IMR-90 (cell line): ENCODE data around the gene MEDAG. TPM values are rescaled to one million over a fixed set of nuclear protein-coding genes. Genes with fewer than 3 reads are reported as not detected.
A peak's percentile ranks its signal among the peaks of the same experiment; 100 is the strongest.

ENCODE experiments used
- ATAC-seq: fragments of 200-7000 bp; cut with Tn5 transposase; 2 replicates; pipeline ENCODE4 v1.9.1; 2020; ENCODE audit warnings: low read depth, mild to moderate bottlenecking, moderate library complexity
- BruUV-seq: library from RNA; stranded (reverse); fragments of 400-500 nt; replicated peaks from 2 replicates; lab custom pipeline; 2021; lab: Mats Ljungman, UMichigan
- CTCF ChIA-PET: fragments of 300-600 bp; formaldehyde crosslinking; extraction: SDS; loops from one replicate; lab custom pipeline; 2021; ENCODE audit warnings: antibody characterized with exemption; lab: Yijun Ruan, JAX
- POLR2A ChIA-PET: fragments of 300-600 bp; sonication (Branson Sonifier 250); formaldehyde crosslinking; loops from one replicate; lab custom pipeline; 2022; ENCODE audit warnings: antibody characterized with exemption; ENCODE audit not compliant: unreplicated experiment; lab: Charles Lee
- DNase-seq: peaks from one replicate; pipeline ENCODE4 v3.0.0; 2013
- H2AFZ ChIP-seq: replicated peaks from 2 replicates; pipeline ENCODE3; 2013; ENCODE audit warnings: low read length, mild to moderate bottlenecking; ENCODE audit not compliant: poor library complexity
- H2AK5ac ChIP-seq: 2 replicates; pipeline ENCODE4 v1.6.1; 2013; ENCODE audit warnings: low read depth, low read length, inconsistent platforms
- H2AK9ac ChIP-seq: replicated peaks from 2 replicates; pipeline ENCODE3; 2013; ENCODE audit warnings: mild to moderate bottlenecking, low read depth, low read length, moderate library complexity; ENCODE audit not compliant: poor library complexity
- H2BK120ac ChIP-seq: 2 replicates; pipeline ENCODE4 v1.6.1; 2013; ENCODE audit warnings: low read depth, low read length, inconsistent platforms
- H2BK15ac ChIP-seq: 3 replicates; pipeline ENCODE4 v1.6.1; 2013; ENCODE audit warnings: low read depth, low read length, inconsistent platforms
- H2BK20ac ChIP-seq: 2 replicates; pipeline ENCODE4 v1.6.1; 2013; ENCODE audit warnings: low read depth, mild to moderate bottlenecking, inconsistent platforms, low read length, moderate library complexity
- H2BK5ac ChIP-seq: 2 replicates; pipeline ENCODE4 v1.6.1; 2013; ENCODE audit warnings: mild to moderate bottlenecking, low read depth, low read length, inconsistent platforms; ENCODE audit not compliant: poor library complexity, severe bottlenecking
- H3K14ac ChIP-seq: replicated peaks from 2 replicates; pipeline ENCODE4 v1.6.1; 2013; ENCODE audit warnings: low read depth, low read length, inconsistent platforms
- H3K18ac ChIP-seq: 2 replicates; pipeline ENCODE4 v1.6.1; 2013; ENCODE audit warnings: low read depth, low read length, control low read depth
- H3K23ac ChIP-seq: 2 replicates; pipeline ENCODE4 v1.6.1; 2013; ENCODE audit warnings: low read depth, low read length, inconsistent platforms
- H3K27ac ChIP-seq: 2 replicates; pipeline ENCODE4 v1.5.1; 2013; ENCODE audit warnings: mild to moderate bottlenecking, control low read depth, low read length; ENCODE audit not compliant: insufficient read depth
- H3K27me3 ChIP-seq: 2 replicates; pipeline ENCODE4 v1.6.1; 2013; ENCODE audit warnings: low read length; ENCODE audit not compliant: control insufficient read depth, insufficient read depth
- H3K36me3 ChIP-seq: 2 replicates; pipeline ENCODE4 v1.6.1; 2013; ENCODE audit warnings: low read length, mixed read lengths; ENCODE audit not compliant: control insufficient read depth, insufficient read depth
- H3K4ac ChIP-seq: 2 replicates; pipeline ENCODE4 v1.6.1; 2013; ENCODE audit warnings: low read depth, low read length, inconsistent platforms
- H3K4me1 ChIP-seq: 2 replicates; pipeline ENCODE4 v1.6.1; 2013; ENCODE audit warnings: low read length, mixed read lengths; ENCODE audit not compliant: control insufficient read depth, insufficient read depth
- H3K4me2 ChIP-seq: 2 replicates; pipeline ENCODE4 v1.6.1; 2013; ENCODE audit warnings: low read depth, mild to moderate bottlenecking, control low read depth, low read length, moderate library complexity
- H3K4me3 ChIP-seq: 2 replicates; pipeline ENCODE4 v1.5.1; 2013; ENCODE audit warnings: low read depth, mild to moderate bottlenecking, control low read depth, low read length, moderate library complexity; ENCODE audit not compliant: insufficient read depth
- H3K56ac ChIP-seq: 2 replicates; pipeline ENCODE4 v1.6.1; 2013; ENCODE audit warnings: low read length, inconsistent platforms; ENCODE audit not compliant: insufficient read depth; ENCODE audit errors: extremely low read depth
- H3K79me1 ChIP-seq, 2 experiments: 2 replicates each; pipeline ENCODE4 v1.6.1; 2013; ENCODE audit warnings: low read length in 2 of 2, inconsistent platforms in 1 of 2, low read depth in 1 of 2
- H3K9ac ChIP-seq: 2 replicates; pipeline ENCODE4 v1.6.1; 2013; ENCODE audit warnings: low read depth, low read length, control low read depth
- H3K9me1 ChIP-seq: 2 replicates; pipeline ENCODE4 v1.6.1; 2013; ENCODE audit warnings: low read length, inconsistent platforms; ENCODE audit not compliant: insufficient read depth
- H3K9me3 ChIP-seq: 2 replicates; pipeline ENCODE4 v1.6.1; 2013; ENCODE audit warnings: low read length; ENCODE audit not compliant: control insufficient read depth, insufficient read depth
- H4K20me1 ChIP-seq: 2 replicates; pipeline ENCODE4 v1.6.1; 2013; ENCODE audit warnings: low read length, inconsistent platforms; ENCODE audit not compliant: insufficient read depth
- H4K5ac ChIP-seq: 2 replicates; pipeline ENCODE4 v1.6.1; 2013; ENCODE audit warnings: mild to moderate bottlenecking, low read depth, low read length, control low read depth
- H4K8ac ChIP-seq, 2 experiments: 2 replicates each; pipeline ENCODE4 v1.6.1; 2013; ENCODE audit warnings: low read depth in 2 of 2, low read length in 2 of 2, control low read depth in 1 of 2, inconsistent platforms in 1 of 2
- H4K91ac ChIP-seq: 2 replicates; pipeline ENCODE4 v1.6.1; 2013; ENCODE audit warnings: low read depth, low read length, inconsistent platforms; ENCODE audit not compliant: insufficient read depth
- BHLHE40 ChIP-seq: fragments of 150-350 bp; IDR thresholded peaks from 2 replicates; pipeline ENCODE4 v1.6.1; 2016; ENCODE audit warnings: mild to moderate bottlenecking, low read depth, low read length
- CEBPB ChIP-seq: IDR thresholded peaks from 2 replicates; pipeline ENCODE4 v1.6.1; 2012; ENCODE audit warnings: low read depth, low read length, improper control_type of control experiment
- CHD1 ChIP-seq: IDR thresholded peaks from 2 replicates; pipeline ENCODE4 v1.6.1; 2012; ENCODE audit warnings: low read depth, low read length, improper control_type of control experiment
- CTCF ChIP-seq: conservative IDR thresholded peaks from 2 replicates; pipeline ENCODE4 v1.5.1; 2012; ENCODE audit warnings: mild to moderate bottlenecking, low read depth, low read length, improper control_type of control experiment
- FOS ChIP-seq: fragments of 150-350 bp; IDR thresholded peaks from 2 replicates; pipeline ENCODE4 v1.6.1; 2016; ENCODE audit warnings: low read depth, low read length
- MAFK ChIP-seq: IDR thresholded peaks from 2 replicates; pipeline ENCODE4 v1.6.1; 2012; ENCODE audit warnings: low read depth, low read length, improper control_type of control experiment
- MAZ ChIP-seq: IDR thresholded peaks from 2 replicates; pipeline ENCODE4 v1.6.1; 2012; ENCODE audit warnings: low read depth, mild to moderate bottlenecking, low read length, improper control_type of control experiment, moderate library complexity, borderline replicate concordance
- MXI1 ChIP-seq: IDR thresholded peaks from 2 replicates; pipeline ENCODE4 v1.6.1; 2012; ENCODE audit warnings: low read depth, mild to moderate bottlenecking, low read length, moderate library complexity, borderline replicate concordance
- NFE2L2 ChIP-seq: fragments of 150-350 bp; IDR thresholded peaks from 2 replicates; pipeline ENCODE4 v1.6.1; 2016; ENCODE audit warnings: low read depth, mild to moderate bottlenecking, low read length
- RAD21 ChIP-seq: IDR thresholded peaks from 2 replicates; pipeline ENCODE4 v1.6.1; 2012; ENCODE audit warnings: low read length, improper control_type of control experiment
- RCOR1 ChIP-seq: IDR thresholded peaks from 2 replicates; pipeline ENCODE4 v1.6.1; 2012; ENCODE audit warnings: mild to moderate bottlenecking, low read length, improper control_type of control experiment; ENCODE audit not compliant: insufficient replicate concordance
- SMC3 ChIP-seq: fragments of 150-350 bp; IDR thresholded peaks from 2 replicates; pipeline ENCODE4 v1.6.1; 2016; ENCODE audit warnings: low read depth, mild to moderate bottlenecking, antibody characterized with exemption, low read length, moderate library complexity
- dilution Hi-C: fragments of 300-500 bp; cut with HindIII; formaldehyde crosslinking; loops from one replicate; pipeline ENCODE4 v1.14.3; 2018; ENCODE audit warnings: low sequenced_read_pairs; ENCODE audit not compliant: unreplicated experiment
- in situ Hi-C: fragments of 300-500 bp; cut with MboI; formaldehyde crosslinking; loops from 3 replicates; pipeline ENCODE4 v1.14.3; 2019; ENCODE audit warnings: low sequenced_read_pairs, inconsistent platforms, mixed read lengths
- intact Hi-C: fragments of 100-400 bp; cut with micrococcal nuclease; formaldehyde crosslinking; loops from 2 replicates; pipeline ENCODE4 v1.10.0; 2022
- polyA plus RNA-seq, 3 experiments: library from polyadenylated mRNA; depleted of rRNA; stranded (reverse); fragments of >200 nt; gene quantifications; 2 replicates each; pipeline ENCODE4 v1.2.3, GENCODE V29; 2012; ENCODE audit warnings: low replicate concordance in 1 of 3
- total RNA-seq: library from RNA; depleted of rRNA; stranded (reverse); fragments of >200 nt; gene quantifications from 2 replicates; pipeline ENCODE4 v1.2.3, GENCODE V29; 2012
- TF ChIP-seq, protein P1 (sequence below): fragments of 150-350 bp; IDR thresholded peaks from 2 replicates; pipeline ENCODE4 v1.6.1; 2017; ENCODE audit warnings: mild to moderate bottlenecking, antibody characterized with exemption, low read length, low read depth
- TF ChIP-seq, protein P2 (sequence below): fragments of 150-350 bp; IDR thresholded peaks from 2 replicates; pipeline ENCODE4 v1.6.1; 2016; ENCODE audit warnings: low read depth, mild to moderate bottlenecking, low read length, moderate library complexity, borderline replicate concordance

The MEDAG gene
- total and polyA plus RNA-seq, 2 of the 4 experiments (the other 2 are of a cell fraction) = 0.32 to 0.36 TPM

GRCh38 chr13:30898070-30898469, 8.0 kb upstream of the MEDAG start:
- Histone ChIP-seq H4K91ac (peak overlapping the region; percentile 59), H2AK9ac (no peak overlapping the region), H4K8ac (peak overlapping the region; percentile 30 to 36), H2AFZ (no peak overlapping the region), H2BK120ac (peak overlapping the region; percentile 77; the same call in 1 of the 2 replicates), H2BK20ac (peak overlapping the region; percentile 74), H3K79me1 (peaks cover 0 to 5% of the 10 kb centered on the region in 2 experiments; a peak in 1 of 4 replicates), H3K27me3 (no peaks in the 10 kb centered on the region), H4K20me1 (no peaks in the 10 kb centered on the region), H3K9me3 (no peaks in the 10 kb centered on the region), H2AK5ac (peak overlapping the region; percentile 36), H3K18ac (peak overlapping the region; percentile 81), H4K5ac (peak overlapping the region; percentile 66), H3K4ac (peak overlapping the region; percentile 72; the same call in 1 of the 2 replicates), H3K9ac (no peak overlapping the region), H2BK15ac (peak overlapping the region; percentile 66), H3K4me1 (peaks cover 28% of the 10 kb centered on the region), H3K4me3 (no peak overlapping the region), H3K27ac (no peak overlapping the region), H3K14ac (peak overlapping the region; percentile 72), H3K23ac (no peak overlapping the region), H3K36me3 (no peaks in the 10 kb centered on the region), H3K4me2 (no peak overlapping the region), H3K56ac (no peak overlapping the region), H2BK5ac (peak overlapping the region; percentile 7), H3K9me1 (peaks cover 23% of the 10 kb centered on the region)
- no TSS peak for BruUV-seq
- ChIA-PET CTCF (no interaction called here), POLR2A (no interaction called here)
- dilution Hi-C loops = no loop called here
- no peak for DNase-seq
- in situ Hi-C loops = no loop called here
- no peak for TF ChIP-seq RAD21
- no peak for TF ChIP-seq MAFK
- TF ChIP-seq CTCF = no peak
- no peak for TF ChIP-seq FOS
- no peak for TF ChIP-seq CEBPB
- no peak for TF ChIP-seq NFE2L2
- TF ChIP-seq MAZ = no peak
- TF ChIP-seq, protein P1, sequence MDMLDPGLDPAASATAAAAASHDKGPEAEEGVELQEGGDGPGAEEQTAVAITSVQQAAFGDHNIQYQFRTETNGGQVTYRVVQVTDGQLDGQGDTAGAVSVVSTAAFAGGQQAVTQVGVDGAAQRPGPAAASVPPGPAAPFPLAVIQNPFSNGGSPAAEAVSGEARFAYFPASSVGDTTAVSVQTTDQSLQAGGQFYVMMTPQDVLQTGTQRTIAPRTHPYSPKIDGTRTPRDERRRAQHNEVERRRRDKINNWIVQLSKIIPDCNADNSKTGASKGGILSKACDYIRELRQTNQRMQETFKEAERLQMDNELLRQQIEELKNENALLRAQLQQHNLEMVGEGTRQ = no peak
- TF ChIP-seq MXI1 = no peak
- TF ChIP-seq BHLHE40 = no peak
- TF ChIP-seq CHD1 = no peak
- TF ChIP-seq SMC3 = no peak
- no peak for TF ChIP-seq RCOR1
- TF ChIP-seq, protein P2, sequence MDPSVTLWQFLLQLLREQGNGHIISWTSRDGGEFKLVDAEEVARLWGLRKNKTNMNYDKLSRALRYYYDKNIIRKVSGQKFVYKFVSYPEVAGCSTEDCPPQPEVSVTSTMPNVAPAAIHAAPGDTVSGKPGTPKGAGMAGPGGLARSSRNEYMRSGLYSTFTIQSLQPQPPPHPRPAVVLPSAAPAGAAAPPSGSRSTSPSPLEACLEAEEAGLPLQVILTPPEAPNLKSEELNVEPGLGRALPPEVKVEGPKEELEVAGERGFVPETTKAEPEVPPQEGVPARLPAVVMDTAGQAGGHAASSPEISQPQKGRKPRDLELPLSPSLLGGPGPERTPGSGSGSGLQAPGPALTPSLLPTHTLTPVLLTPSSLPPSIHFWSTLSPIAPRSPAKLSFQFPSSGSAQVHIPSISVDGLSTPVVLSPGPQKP = no peak
- intact Hi-C loops = loop anchor here (2.0 kb wide), 1 partner anchor 27 kb away; no protein-coding TSS in a partner anchor
- ATAC-seq = no peak
